Neutrophil (primary cell): Measurements from ENCODE around the gene DCUN1D5.

Source experiments
- H3K27ac ChIP-seq: fragments of 200-600 bp; sonication (generic); 2 replicates; pipeline ENCODE4 v1.5.1; 2016; ENCODE audit warnings: mild to moderate bottlenecking, moderate library complexity
- H3K27me3 ChIP-seq: fragments of 200-600 bp; sonication (generic); 2 replicates; pipeline ENCODE4 v1.6.0; 2016; ENCODE audit warnings: mild to moderate bottlenecking
- H3K36me3 ChIP-seq: fragments of 200-600 bp; sonication (generic); 2 replicates; pipeline ENCODE4 v1.5.1; 2017
- H3K4me1 ChIP-seq, 2 experiments: fragments of 200-600 bp in 1 of 2; sonication (generic) in 1 of 2; 1 replicate in 1 of 2; 2 replicates in 1 of 2; pipeline versions ENCODE4 v1.5.1 to v1.6.1; 2013 to 2016; ENCODE audit warnings: low read depth in 1 of 2, low read length in 1 of 2, mild to moderate bottlenecking in 1 of 2, moderate library complexity in 1 of 2; ENCODE audit not compliant: control insufficient read depth in 1 of 2, insufficient read depth in 1 of 2
- H3K4me3 ChIP-seq, 2 experiments: fragments of 200-600 bp in 1 of 2; sonication (generic) in 1 of 2; 1 replicate in 1 of 2; 2 replicates in 1 of 2; pipeline ENCODE4 v1.5.1; 2013 to 2016; ENCODE audit warnings: low read depth in 1 of 2, low read length in 1 of 2, mild to moderate bottlenecking in 1 of 2, moderate library complexity in 1 of 2
- H3K9me3 ChIP-seq: fragments of 200-600 bp; sonication (generic); 2 replicates; pipeline ENCODE4 v1.5.1; 2016
- TF ChIP-seq, protein P1 (sequence below): fragments of 200-600 bp; sonication (generic); IDR thresholded peaks from 2 replicates; pipeline ENCODE4 v1.5.1; 2016; ENCODE audit warnings: antibody characterized with exemption

DCUN1D5 gene

DNA sequence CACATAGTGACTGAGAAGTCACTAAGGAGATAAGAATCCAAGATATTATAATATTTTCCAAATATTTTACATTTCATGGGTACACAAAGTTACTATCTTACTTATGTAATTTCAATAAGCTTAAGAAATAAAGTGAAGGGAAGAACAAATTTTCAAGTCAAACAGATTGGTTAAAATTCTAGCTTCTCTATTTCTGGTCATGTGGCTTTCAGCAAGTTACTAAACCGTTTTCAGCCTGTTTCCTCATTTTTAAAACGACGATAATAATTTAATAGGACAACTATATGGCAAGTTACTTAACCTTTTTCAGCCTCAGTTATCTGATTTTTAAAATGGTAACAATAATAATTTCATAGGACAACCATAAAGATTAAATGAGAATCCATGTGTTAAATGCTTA, 15.6 kb downstream of the DCUN1D5 start:
- no peaks in the 10 kb centered on the region for H3K4me1 ChIP-seq
- peaks cover 15% of the 10 kb centered on the region for H3K36me3 ChIP-seq
- TF ChIP-seq, protein P1, sequence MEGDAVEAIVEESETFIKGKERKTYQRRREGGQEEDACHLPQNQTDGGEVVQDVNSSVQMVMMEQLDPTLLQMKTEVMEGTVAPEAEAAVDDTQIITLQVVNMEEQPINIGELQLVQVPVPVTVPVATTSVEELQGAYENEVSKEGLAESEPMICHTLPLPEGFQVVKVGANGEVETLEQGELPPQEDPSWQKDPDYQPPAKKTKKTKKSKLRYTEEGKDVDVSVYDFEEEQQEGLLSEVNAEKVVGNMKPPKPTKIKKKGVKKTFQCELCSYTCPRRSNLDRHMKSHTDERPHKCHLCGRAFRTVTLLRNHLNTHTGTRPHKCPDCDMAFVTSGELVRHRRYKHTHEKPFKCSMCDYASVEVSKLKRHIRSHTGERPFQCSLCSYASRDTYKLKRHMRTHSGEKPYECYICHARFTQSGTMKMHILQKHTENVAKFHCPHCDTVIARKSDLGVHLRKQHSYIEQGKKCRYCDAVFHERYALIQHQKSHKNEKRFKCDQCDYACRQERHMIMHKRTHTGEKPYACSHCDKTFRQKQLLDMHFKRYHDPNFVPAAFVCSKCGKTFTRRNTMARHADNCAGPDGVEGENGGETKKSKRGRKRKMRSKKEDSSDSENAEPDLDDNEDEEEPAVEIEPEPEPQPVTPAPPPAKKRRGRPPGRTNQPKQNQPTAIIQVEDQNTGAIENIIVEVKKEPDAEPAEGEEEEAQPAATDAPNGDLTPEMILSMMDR: no peak
- no peak overlapping the region for H3K27ac ChIP-seq
- no peak overlapping the region for H3K4me3 ChIP-seq
- H3K9me3 ChIP-seq: no peaks in the 10 kb centered on the region
- no peaks in the 10 kb centered on the region for H3K27me3 ChIP-seq

DNA sequence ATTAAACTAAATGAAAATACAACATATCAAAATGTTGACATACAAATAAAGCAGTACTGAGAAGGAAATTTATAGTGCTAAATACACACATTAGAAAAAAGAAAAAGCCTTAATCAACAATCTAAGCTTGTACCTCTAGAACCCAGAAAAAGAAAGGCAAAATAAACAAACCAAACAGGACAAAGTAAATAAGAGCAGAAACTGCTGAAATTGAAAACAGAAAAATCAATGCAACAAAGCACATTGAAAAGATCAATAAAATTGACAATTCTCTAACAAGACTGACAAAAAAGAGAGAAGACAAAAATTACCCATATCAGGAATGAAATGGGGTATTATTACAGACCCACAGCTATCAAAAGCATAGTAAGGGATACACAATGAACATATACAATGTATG, 21.0 kb downstream of the DCUN1D5 start:
- TF ChIP-seq, protein P1: no peak
- H3K9me3 ChIP-seq: no peaks in the 10 kb centered on the region

DNA sequence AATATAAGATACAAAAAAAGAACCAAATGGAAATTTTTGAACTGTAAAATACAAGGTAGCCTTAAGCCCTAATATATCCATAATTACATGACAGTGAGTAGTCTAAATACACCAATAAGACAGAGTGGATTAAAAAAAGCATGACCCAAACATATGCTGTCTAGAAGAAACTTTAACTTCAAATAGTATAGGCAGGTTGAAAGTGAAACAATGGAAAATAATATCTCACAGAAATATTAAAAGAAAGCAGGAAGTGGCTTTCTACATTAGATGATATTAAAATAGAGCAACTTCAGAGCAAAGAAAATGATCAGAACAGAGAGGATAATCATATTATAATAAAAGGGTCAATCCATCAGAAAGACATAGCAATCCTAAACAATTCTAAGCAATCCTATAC, 21.8 kb downstream of the DCUN1D5 start:
- TF ChIP-seq, protein P1: no peak
- Histone ChIP-seq H3K36me3 (peaks cover 11% of the 10 kb centered on the region), H3K9me3 (no peaks in the 10 kb centered on the region), H3K4me3 (no peak overlapping the region), H3K4me1 (no peaks in the 10 kb centered on the region), H3K27ac (no peak overlapping the region), H3K27me3 (no peaks in the 10 kb centered on the region)

More for the DNA sequence above, 21.0 kb downstream of the DCUN1D5 start:
- H3K4me3 ChIP-seq: no peak overlapping the region
- H3K27me3 ChIP-seq: no peaks in the 10 kb centered on the region
- no peaks in the 10 kb centered on the region for H3K4me1 ChIP-seq
- H3K27ac ChIP-seq: no peak overlapping the region
- peaks cover 2% of the 10 kb centered on the region for H3K36me3 ChIP-seq

DNA sequence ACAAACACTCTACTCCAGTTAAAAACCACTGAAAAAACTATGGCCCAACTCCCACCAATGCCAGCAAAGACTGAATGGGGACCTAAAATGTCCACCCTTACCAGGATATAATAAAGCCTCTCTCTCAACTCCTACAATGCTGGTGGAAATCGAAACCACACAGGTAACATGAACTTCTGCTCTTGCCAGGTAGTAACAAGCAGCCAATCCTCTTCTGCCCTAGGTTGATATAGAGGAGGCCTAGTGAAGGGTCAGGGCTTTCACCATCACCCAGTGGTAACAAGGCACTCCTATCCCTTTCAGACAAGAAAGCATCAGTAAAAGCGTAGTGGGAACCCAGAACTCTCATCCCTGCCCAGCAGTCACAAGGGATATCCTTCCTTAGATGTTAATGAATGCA, 22.6 kb downstream of the DCUN1D5 start:
- H3K9me3 ChIP-seq: no peaks in the 10 kb centered on the region
- peaks cover 18% of the 10 kb centered on the region for H3K36me3 ChIP-seq
- TF ChIP-seq, protein P1: no peak
- no peak overlapping the region for H3K4me3 ChIP-seq
- H3K27ac ChIP-seq: no peak overlapping the region
- no peaks in the 10 kb centered on the region for H3K4me1 ChIP-seq
- no peaks in the 10 kb centered on the region for H3K27me3 ChIP-seq

GRCh38 chr11:103067118-103067517, 24.8 kb downstream of the DCUN1D5 start:
- no peak overlapping the region for H3K27ac ChIP-seq
- TF ChIP-seq, protein P1: no peak
- H3K36me3 ChIP-seq: peaks cover 36% of the 10 kb centered on the region
- H3K27me3 ChIP-seq: no peaks in the 10 kb centered on the region
- H3K9me3 ChIP-seq: no peaks in the 10 kb centered on the region
- H3K4me1 ChIP-seq: no peaks in the 10 kb centered on the region
- H3K4me3 ChIP-seq: no peak overlapping the region

DNA sequence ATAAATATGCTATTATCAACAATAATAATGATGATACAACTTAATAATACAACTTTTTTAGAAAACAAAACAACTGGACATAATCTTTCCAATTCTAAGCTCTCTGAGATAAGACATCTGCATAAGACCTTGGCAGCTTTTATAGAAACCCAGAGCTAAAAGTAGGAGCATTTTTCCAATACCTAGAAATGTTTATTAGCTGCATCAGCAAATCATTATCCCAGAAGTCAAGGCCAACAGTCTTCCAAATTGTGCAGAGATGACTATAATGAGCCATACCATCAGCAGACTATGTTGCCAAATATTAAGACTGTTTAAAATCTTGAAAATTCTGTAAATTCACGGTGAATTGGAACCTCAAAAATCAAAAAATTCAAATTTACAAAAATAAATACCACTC, 30.3 kb downstream of the DCUN1D5 start:
- H3K27ac ChIP-seq: no peak overlapping the region
- no peak overlapping the region for H3K4me3 ChIP-seq
- no peaks in the 10 kb centered on the region for H3K27me3 ChIP-seq
- TF ChIP-seq, protein P1: no peak
- H3K9me3 ChIP-seq: no peaks in the 10 kb centered on the region
- H3K36me3 ChIP-seq: peaks cover 49% of the 10 kb centered on the region
- H3K4me1 ChIP-seq: no peaks in the 10 kb centered on the region
